Stimulated activated naive CD8-positive, alpha-beta T cell treated with anti-CD3 and anti-CD28 coated beads, Interleukin-15, Interleukin-2, amounts not matched to agents 100 U/mL and 50 U/mL, for 24 hours (primary cell): ENCODE results near the gene RAB7A.
"Not testable (repeated sequence)": the region's sequence is repeated elsewhere in the genome, so short reads cannot be mapped to it uniquely, and the experiment has no call there.

ENCODE experiments used
- ATAC-seq: fragments of 150-1000 bp; cut with Tn5 transposase; one replicate; pipeline ENCODE4 v1.10.0; 2021
- DNase-seq: peaks from one replicate; pipeline ENCODE4 v3.0.0; 2021

Gene RAB7A

GRCh38 chr3:128710816-128711433 lies 15.1 kb upstream of the RAB7A start:
- no peak for DNase-seq
- no peak for ATAC-seq

GRCh38 chr3:128712848-128713247 lies 13.1 kb upstream of the RAB7A start:
- no peak for ATAC-seq
- DNase-seq: no peak

GRCh38 chr3:128714887-128715491 lies 11.0 kb upstream of the RAB7A start:
- peak; percentile 77 for ATAC-seq

GRCh38 chr3:128718892-128719291 lies 7.1 kb upstream of the RAB7A start:
- DNase-seq, ATAC-seq: not testable (repeated sequence)

More at GRCh38 chr3:128714887-128715491, 11.0 kb upstream of the RAB7A start:
- DNase-seq: peak; percentile 28

GRCh38 chr3:128720891-128721290 lies 5.1 kb upstream of the RAB7A start:
- no peak for DNase-seq

GRCh38 chr3:128723477-128723876 lies 2.5 kb upstream of the RAB7A start:
- no peak for DNase-seq
- ATAC-seq: no peak

More at GRCh38 chr3:128720891-128721290, 5.1 kb upstream of the RAB7A start:
- no peak for ATAC-seq

- DNase-seq: no peak
- ATAC-seq: no peak
Observed at GRCh38 chr3:128725547-128726022, 398 bp upstream of the RAB7A start.

GRCh38 chr3:128727059-128727458 lies 1.1 kb downstream of the RAB7A start:
- ATAC-seq (no peak), DNase-seq (no peak)

- ATAC-seq (no peak), DNase-seq (no peak)
Observed at GRCh38 chr3:128727485-128727884, 1.5 kb downstream of the RAB7A start.

GRCh38 chr3:128727996-128728395 lies 2.0 kb downstream of the RAB7A start:
- no peak for DNase-seq
- no peak for ATAC-seq

- ATAC-seq, DNase-seq: not testable (repeated sequence)
Observed at GRCh38 chr3:128728521-128728920, 2.5 kb downstream of the RAB7A start.

GRCh38 chr3:128730471-128730870 lies 4.5 kb downstream of the RAB7A start:
- DNase-seq (no peak), ATAC-seq (no peak)

- ATAC-seq (no peak), DNase-seq (no peak)
Observed at GRCh38 chr3:128734523-128735189, 8.7 kb downstream of the RAB7A start.

GRCh38 chr3:128735287-128735686 lies 9.3 kb downstream of the RAB7A start:
- DNase-seq (no peak), ATAC-seq (no peak)

- DNase-seq: no peak
- no peak for ATAC-seq
Observed at GRCh38 chr3:128735884-128736283, 9.9 kb downstream of the RAB7A start.

GRCh38 chr3:128736601-128737000 lies 10.6 kb downstream of the RAB7A start:
- ATAC-seq: no peak
- DNase-seq: no peak

GRCh38 chr3:128740621-128741020 lies 14.6 kb downstream of the RAB7A start:
- DNase-seq: no peak
- no peak for ATAC-seq

GRCh38 chr3:128742821-128743594 lies 17.0 kb downstream of the RAB7A start:
- ATAC-seq (no peak), DNase-seq (no peak)

- ATAC-seq (no peak), DNase-seq (no peak)
Observed at GRCh38 chr3:128745742-128746141, 19.8 kb downstream of the RAB7A start.

- no peak for DNase-seq
- no peak for ATAC-seq
Observed at GRCh38 chr3:128746881-128747280, 20.9 kb downstream of the RAB7A start.

- DNase-seq: no peak
- no peak for ATAC-seq
Observed at GRCh38 chr3:128748557-128748956, 22.6 kb downstream of the RAB7A start.

- no peak for ATAC-seq
- DNase-seq: no peak
Observed at GRCh38 chr3:128749035-128749434, 23.1 kb downstream of the RAB7A start.

- ATAC-seq: not testable (repeated sequence)
Observed at GRCh38 chr3:128749561-128749960, 23.6 kb downstream of the RAB7A start.

More at GRCh38 chr3:128749561-128749960, 23.6 kb downstream of the RAB7A start:
- not testable (repeated sequence) for DNase-seq
